ENCODE results near the gene TAC4.

TAC4 gene

GRCh38 chr17:49872754-49873377 is 25.0 kb upstream of the TAC4 start:
- no peak for DNase-seq (ENCODE audit: low read depth)

- no peak for DNase-seq (ENCODE audit: low read depth)
Observed at GRCh38 chr17:49871211-49871610, 23.3 kb upstream of the TAC4 start.

GRCh38 chr17:49870298-49870697 is 22.4 kb upstream of the TAC4 start:
- DNase-seq (ENCODE audit: low read depth) = no peak

- DNase-seq (ENCODE audit: low read depth) = no peak
Observed at GRCh38 chr17:49869038-49869374, 21.1 kb upstream of the TAC4 start.

- DNase-seq (ENCODE audit: low read depth) = no peak
Observed at GRCh38 chr17:49866882-49867413, 19.1 kb upstream of the TAC4 start.

GRCh38 chr17:49866019-49866380 is 18.1 kb upstream of the TAC4 start:
- no peak for DNase-seq (ENCODE audit: low read depth)

- DNase-seq (ENCODE audit: low read depth) = no peak
Observed at GRCh38 chr17:49862781-49863331, 15.0 kb upstream of the TAC4 start.

GRCh38 chr17:49861150-49861884 is 13.4 kb upstream of the TAC4 start:
- DNase-seq (ENCODE audit: low read depth) = peak; percentile 71

- DNase-seq (ENCODE audit: low read depth) = peak; percentile 23
Observed at GRCh38 chr17:49859991-49860953, 12.4 kb upstream of the TAC4 start.

GRCh38 chr17:49858796-49859195 is 10.9 kb upstream of the TAC4 start:
- DNase-seq (ENCODE audit: low read depth) = no peak

- no peak for DNase-seq (ENCODE audit: low read depth)
Observed at GRCh38 chr17:49854126-49854525, 6.3 kb upstream of the TAC4 start.

GRCh38 chr17:49853470-49854015 is 5.7 kb upstream of the TAC4 start:
- DNase-seq (ENCODE audit: low read depth) = no peak

- DNase-seq (ENCODE audit: low read depth) = peak; percentile 75
Observed at GRCh38 chr17:49851387-49852291, 3.8 kb upstream of the TAC4 start.

- DNase-seq (ENCODE audit: low read depth) = peak; percentile 26
Observed at GRCh38 chr17:49850772-49851386, 3.0 kb upstream of the TAC4 start.

- no peak for DNase-seq (ENCODE audit: low read depth)
Observed at GRCh38 chr17:49850218-49850610, 2.3 kb upstream of the TAC4 start.

- no peak for DNase-seq (ENCODE audit: low read depth)
Observed at GRCh38 chr17:49848739-49849138, 870 bp upstream of the TAC4 start.

GRCh38 chr17:49846938-49847712 is 744 bp downstream of the TAC4 start:
- DNase-seq (ENCODE audit: low read depth) = no peak

GRCh38 chr17:49845321-49845720 is 2.5 kb downstream of the TAC4 start:
- DNase-seq (ENCODE audit: low read depth) = no peak

- peak; percentile 48 for DNase-seq (ENCODE audit: low read depth)
Observed at GRCh38 chr17:49843774-49844350, 4.0 kb downstream of the TAC4 start.
